ENCODE data around the gene COBL. TPM values are rescaled to one million over a fixed set of nuclear protein-coding genes. Genes with fewer than 3 reads are reported as not detected.

Gene COBL
- total and polyA plus RNA-seq, 2 experiments from 2014 or later, result 0.07 to 0.69 TPM

GRCh38 chr7:51244885-51245284 is 71.7 kb downstream of the COBL start:
- no peak overlapping the region for H3K27ac ChIP-seq
- H3K36me3 ChIP-seq, result no peaks in the 10 kb centered on the region
- TF ChIP-seq CTCF (IDR thresholded peaks at IDR 0.05; ENCODE audit: low read depth, low read length), result no peak
- no peaks in the 10 kb centered on the region for H3K4me1 ChIP-seq (ENCODE audit: low read depth)
- H3K27me3 ChIP-seq, result no peaks in the 10 kb centered on the region
- no peak for DNase-seq (ENCODE audit: low read depth in 1 of 2, low spot score in 1 of 2)
- no peaks in the 10 kb centered on the region for H3K9me3 ChIP-seq (ENCODE audit: low read depth)
- no peak overlapping the region for H3K4me3 ChIP-seq

- no peaks in the 10 kb centered on the region for H3K27me3 ChIP-seq
- TF ChIP-seq CTCF (IDR thresholded peaks at IDR 0.05; ENCODE audit: low read depth, low read length), result no peak
- H3K4me1 ChIP-seq (ENCODE audit: low read depth), result peaks cover 1% of the 10 kb centered on the region
- H3K9me3 ChIP-seq (ENCODE audit: low read depth), result no peaks in the 10 kb centered on the region
- H3K4me3 ChIP-seq, result no peak overlapping the region
- no peak for DNase-seq (ENCODE audit: low read depth in 1 of 2, low spot score in 1 of 2)
- H3K36me3 ChIP-seq, result no peaks in the 10 kb centered on the region
- no peak overlapping the region for H3K27ac ChIP-seq
Observed at GRCh38 chr7:51244053-51244452, 72.6 kb downstream of the COBL start.

GRCh38 chr7:51243631-51244030 is 73.0 kb downstream of the COBL start:
- H3K27ac ChIP-seq, result no peak overlapping the region
- H3K9me3 ChIP-seq (ENCODE audit: low read depth), result no peaks in the 10 kb centered on the region
- H3K36me3 ChIP-seq, result no peaks in the 10 kb centered on the region
- no peak overlapping the region for H3K4me3 ChIP-seq
- H3K4me1 ChIP-seq (ENCODE audit: low read depth), result peaks cover 5% of the 10 kb centered on the region
- TF ChIP-seq CTCF (IDR thresholded peaks at IDR 0.05; ENCODE audit: low read depth, low read length), result no peak
- no peaks in the 10 kb centered on the region for H3K27me3 ChIP-seq
- no peak for DNase-seq (ENCODE audit: low read depth in 1 of 2, low spot score in 1 of 2)

GRCh38 chr7:51242881-51243518 is 73.6 kb downstream of the COBL start:
- Histone ChIP-seq H3K4me3 (no peak overlapping the region), H3K4me1 (ENCODE audit: low read depth) (peaks cover 5% of the 10 kb centered on the region), H3K27me3 (no peaks in the 10 kb centered on the region), H3K27ac (no peak overlapping the region), H3K9me3 (ENCODE audit: low read depth) (no peaks in the 10 kb centered on the region), H3K36me3 (no peaks in the 10 kb centered on the region)
- no peak for DNase-seq (ENCODE audit: low read depth in 1 of 2, low spot score in 1 of 2)
- no peak for TF ChIP-seq CTCF (IDR thresholded peaks at IDR 0.05; ENCODE audit: low read depth, low read length)

GRCh38 chr7:51242007-51242691 is 74.5 kb downstream of the COBL start:
- H3K4me1 ChIP-seq (ENCODE audit: low read depth), result peaks cover 5% of the 10 kb centered on the region
- H3K4me3 ChIP-seq, result no peak overlapping the region
- no peak overlapping the region for H3K27ac ChIP-seq
- H3K9me3 ChIP-seq (ENCODE audit: low read depth), result no peaks in the 10 kb centered on the region
- DNase-seq (ENCODE audit: low read depth in 1 of 2, low spot score in 1 of 2), result no peak
- no peak for TF ChIP-seq CTCF (IDR thresholded peaks at IDR 0.05; ENCODE audit: low read depth, low read length)
- no peaks in the 10 kb centered on the region for H3K36me3 ChIP-seq
- H3K27me3 ChIP-seq, result no peaks in the 10 kb centered on the region
